Omental fat pad (tissue), 4 donors: ENCODE data around the gene MYO9A. TPM values are rescaled to one million over a fixed set of nuclear protein-coding genes. Genes with fewer than 3 reads are reported as not detected.

Experiments used
- ATAC-seq: fragments of 150-250 bp; one replicate; pipeline ENCODE4 v1.9.1; 2016; ENCODE audit warnings: mild to moderate bottlenecking, moderate library complexity; ENCODE audit not compliant: low FRiP score
- DNase-seq: peaks from one replicate; pipeline ENCODE4 v3.0.0-alpha.2; 2019; ENCODE audit warnings: low spot score
- total RNA-seq, 4 donors: library from RNA; depleted of rRNA; stranded (reverse); fragments of >200 nt; gene quantifications; one replicate each; pipeline ENCODE4 v1.1.0, GENCODE V29; 2016
- TF ChIP-seq, protein P1 (sequence below), 3 donors: fragments of 450-650 bp; IDR thresholded peaks; one replicate each; pipeline ENCODE4 v1.5.1; 2016 to 2017; ENCODE audit warnings: antibody characterized with exemption in 3 of 3, mild to moderate bottlenecking in 3 of 3, moderate library complexity in 2 of 3

Gene MYO9A
- total RNA-seq, 4 donors from 2014 or later = 31.6 to 82.9 (median 48.7) TPM

DNA sequence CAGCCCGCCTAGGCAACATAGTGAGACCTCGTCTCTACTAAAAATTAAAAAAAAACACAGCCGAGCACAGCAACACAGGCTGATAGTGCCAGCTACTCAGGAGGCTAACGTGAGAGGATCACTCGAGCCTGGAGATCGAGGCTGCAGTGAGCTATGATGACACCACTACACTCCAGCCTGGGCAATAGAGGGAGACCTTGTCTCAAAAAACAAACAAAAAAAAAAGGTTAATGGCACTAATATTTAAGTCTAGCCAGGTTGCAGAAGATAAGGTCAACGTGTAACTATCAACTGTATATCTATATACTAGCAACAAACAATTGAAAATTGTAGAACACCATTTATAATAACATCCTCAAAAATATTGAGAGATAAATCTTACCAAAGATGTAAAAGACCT lies 75.1 kb downstream of the MYO9A start:
- DNase-seq (no peak), ATAC-seq (no peak)
- TF ChIP-seq, protein P1, sequence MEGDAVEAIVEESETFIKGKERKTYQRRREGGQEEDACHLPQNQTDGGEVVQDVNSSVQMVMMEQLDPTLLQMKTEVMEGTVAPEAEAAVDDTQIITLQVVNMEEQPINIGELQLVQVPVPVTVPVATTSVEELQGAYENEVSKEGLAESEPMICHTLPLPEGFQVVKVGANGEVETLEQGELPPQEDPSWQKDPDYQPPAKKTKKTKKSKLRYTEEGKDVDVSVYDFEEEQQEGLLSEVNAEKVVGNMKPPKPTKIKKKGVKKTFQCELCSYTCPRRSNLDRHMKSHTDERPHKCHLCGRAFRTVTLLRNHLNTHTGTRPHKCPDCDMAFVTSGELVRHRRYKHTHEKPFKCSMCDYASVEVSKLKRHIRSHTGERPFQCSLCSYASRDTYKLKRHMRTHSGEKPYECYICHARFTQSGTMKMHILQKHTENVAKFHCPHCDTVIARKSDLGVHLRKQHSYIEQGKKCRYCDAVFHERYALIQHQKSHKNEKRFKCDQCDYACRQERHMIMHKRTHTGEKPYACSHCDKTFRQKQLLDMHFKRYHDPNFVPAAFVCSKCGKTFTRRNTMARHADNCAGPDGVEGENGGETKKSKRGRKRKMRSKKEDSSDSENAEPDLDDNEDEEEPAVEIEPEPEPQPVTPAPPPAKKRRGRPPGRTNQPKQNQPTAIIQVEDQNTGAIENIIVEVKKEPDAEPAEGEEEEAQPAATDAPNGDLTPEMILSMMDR (IDR thresholded peaks at IDR 0.05) = no peak

DNA sequence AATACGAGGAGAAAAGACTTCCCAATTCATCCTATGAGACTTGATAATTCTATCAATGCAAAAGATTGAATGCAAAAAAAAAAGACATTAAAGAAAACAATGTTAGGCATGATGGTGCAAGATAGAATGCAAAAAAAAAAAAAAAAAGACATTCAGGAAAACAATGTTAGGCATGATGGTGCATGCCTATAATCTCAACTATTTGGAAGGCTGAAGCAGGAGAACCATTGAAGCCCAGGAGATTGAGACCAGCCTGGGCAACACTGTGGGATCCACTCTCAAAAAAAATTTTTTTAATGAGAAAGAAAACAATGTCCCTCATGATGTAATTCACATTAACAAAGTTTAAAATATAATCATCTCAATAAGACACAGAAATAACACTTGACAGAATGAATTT lies 75.9 kb downstream of the MYO9A start:
- TF ChIP-seq, protein P1 (IDR thresholded peaks at IDR 0.05) = no peak
- DNase-seq (no peak), ATAC-seq (no peak)

DNA sequence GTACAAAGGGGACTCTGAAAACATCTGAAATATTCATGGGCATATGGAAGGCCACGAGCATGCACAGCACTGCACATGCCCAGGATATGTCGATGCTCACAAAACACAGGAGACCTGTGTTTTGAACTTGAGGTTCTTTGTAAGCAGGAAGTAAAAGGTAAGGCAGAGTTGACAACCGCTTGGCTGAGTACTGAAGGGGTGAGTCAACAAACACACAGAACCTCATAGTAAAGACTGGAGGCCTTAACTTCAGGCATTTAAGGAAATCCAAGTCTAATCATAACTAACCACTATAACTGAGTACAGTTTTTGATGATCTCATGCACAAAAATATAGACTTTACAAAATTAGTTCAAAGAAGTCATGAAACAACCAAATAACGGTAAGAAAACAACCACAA lies 80.6 kb downstream of the MYO9A start:
- no peak for DNase-seq
- no peak for ATAC-seq
- TF ChIP-seq, protein P1 (IDR thresholded peaks at IDR 0.05) = no peak

DNA sequence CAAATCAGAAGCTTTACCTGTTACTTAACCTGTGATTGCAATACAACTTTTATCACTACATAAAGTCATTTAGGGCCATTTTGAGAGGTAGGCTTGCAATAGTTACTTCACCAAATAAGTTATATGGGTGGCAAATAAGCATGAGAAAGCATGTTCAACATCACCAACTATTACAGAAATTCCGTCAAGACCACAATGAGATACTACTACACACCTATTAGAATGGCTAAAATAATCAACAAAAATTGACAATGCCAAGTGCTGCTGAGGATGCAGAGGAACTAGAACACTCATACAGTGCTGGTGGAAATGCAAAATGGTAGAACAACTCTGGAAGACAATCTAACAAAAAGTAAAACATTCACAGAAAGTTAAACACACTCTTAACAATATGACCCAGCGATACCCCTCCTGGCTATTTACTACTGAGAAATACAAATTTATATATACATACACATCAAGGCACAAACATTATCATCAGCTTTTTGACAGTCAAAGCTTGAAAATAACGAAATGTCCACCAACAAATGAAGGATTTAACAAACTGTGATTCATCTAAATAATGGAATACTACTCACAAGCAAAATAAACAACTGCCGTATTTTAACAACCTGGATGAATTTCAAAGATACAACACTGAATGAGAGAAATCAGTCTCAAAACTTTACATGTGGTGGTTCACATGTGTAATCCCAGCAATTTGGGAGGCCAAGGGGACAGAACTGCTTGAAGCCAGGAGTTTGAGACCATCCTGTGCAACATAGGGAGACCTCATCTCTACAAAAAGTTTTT lies 82.9 kb downstream of the MYO9A start:
- no peak for ATAC-seq
- TF ChIP-seq, protein P1 (IDR thresholded peaks at IDR 0.05) = no peak

DNA sequence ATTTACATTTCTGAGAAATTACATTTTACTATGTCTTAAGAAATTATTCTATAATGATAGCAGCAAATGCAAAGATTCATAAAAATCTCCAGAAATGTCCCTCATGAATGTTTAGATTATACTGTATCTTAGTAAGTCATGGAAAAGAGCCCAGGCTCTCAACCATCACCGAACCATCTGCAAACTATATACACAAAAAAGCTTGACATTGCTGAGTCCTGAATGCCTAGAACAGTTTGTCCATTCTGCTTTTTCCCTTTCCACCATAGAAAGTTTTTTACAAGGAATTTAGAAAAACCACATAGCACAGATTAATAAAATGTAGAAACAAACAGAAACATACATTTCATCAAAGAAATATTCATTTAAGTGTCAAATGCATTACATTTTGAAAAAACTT lies 83.6 kb downstream of the MYO9A start:
- no peak for DNase-seq
- TF ChIP-seq, protein P1 (IDR thresholded peaks at IDR 0.05) = no peak
- no peak for ATAC-seq

More for the DNA sequence above, 82.9 kb downstream of the MYO9A start:
- no peak for DNase-seq

DNA sequence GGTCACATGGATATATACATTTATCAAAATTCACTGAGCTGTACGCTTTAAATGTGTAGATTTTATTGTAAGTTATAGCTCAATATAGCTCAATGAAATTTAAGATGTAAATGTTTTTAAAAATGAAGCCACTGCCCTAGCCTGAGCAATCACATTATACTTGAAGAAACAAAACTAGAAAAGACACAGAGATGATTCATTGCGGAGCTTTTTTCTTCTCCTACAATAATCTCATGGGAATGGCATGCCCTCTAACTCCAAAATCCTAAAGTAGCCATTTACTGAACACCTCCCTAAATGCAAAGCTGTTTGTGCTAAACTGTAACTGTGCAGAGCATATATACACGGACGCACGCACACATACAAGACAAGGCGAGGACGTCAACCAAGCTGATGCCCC lies 84.2 kb downstream of the MYO9A start:
- TF ChIP-seq, protein P1 (IDR thresholded peaks at IDR 0.05) = no peak
- no peak for ATAC-seq
- no peak for DNase-seq

DNA sequence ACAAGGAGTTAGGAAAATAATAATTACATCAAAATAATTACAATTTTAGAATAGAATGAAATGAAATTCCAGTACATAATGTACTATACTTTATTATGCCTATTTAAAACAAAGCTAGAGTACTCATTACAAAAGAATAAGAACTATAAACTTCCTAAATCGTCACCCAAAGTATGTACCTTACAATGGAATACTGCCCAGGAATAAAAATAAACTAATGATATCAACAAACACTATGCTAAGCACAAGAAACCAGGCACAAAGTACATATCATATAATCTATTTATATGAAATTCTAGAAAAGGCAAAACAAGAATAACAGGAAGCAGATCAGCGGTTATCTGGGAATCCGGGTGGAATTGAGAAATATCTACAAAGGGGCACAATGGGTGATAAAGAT lies 84.7 kb downstream of the MYO9A start:
- TF ChIP-seq, protein P1 (IDR thresholded peaks at IDR 0.05) = no peak
- DNase-seq (no peak), ATAC-seq (no peak)
